ENCODE measurements around the gene HMGCS1. TPM values are rescaled to one million over a fixed set of nuclear protein-coding genes. Genes with fewer than 3 reads are reported as not detected.

HMGCS1 gene
- polyA plus RNA-seq, 3 donors = 6.0 to 10.9 (median 7.8) TPM

GRCh38 chr5:43353668-43354067, 40.5 kb upstream of the HMGCS1 start:
- Histone ChIP-seq H4K20me1 (ENCODE audit: insufficient read depth, low read length) (no peaks in the 10 kb centered on the region), H3K9me3 (replicated peaks in 1 of 2; ENCODE audit: control insufficient read depth in 1 of 2, insufficient read depth in 1 of 2, low read length in 2 of 2) (no peaks in the 10 kb centered on the region), H3K4me1 (ENCODE audit: control insufficient read depth in 1 of 2, insufficient read depth in 2 of 2, low read length in 2 of 2) (no peaks in the 10 kb centered on the region), H3K27ac (ENCODE audit: low read depth in 1 of 2, low read length in 2 of 2) (no peak overlapping the region), H3K9ac (ENCODE audit: insufficient read depth, low read length, poor library complexity, severe bottlenecking) (no peak overlapping the region), H3K4me2 (replicated peaks; ENCODE audit: extremely low read depth, low read length, poor library complexity, severe bottlenecking) (no peak overlapping the region), H3K36me3 (replicated peaks in 1 of 2; ENCODE audit: control insufficient read depth in 1 of 2, insufficient read depth in 2 of 2, low read length in 2 of 2) (no peaks in the 10 kb centered on the region), H3K4me3 (replicated peaks in 1 of 3; ENCODE audit: low read depth in 2 of 3, low read length in 3 of 3) (no peak overlapping the region), H3K79me2 (ENCODE audit: insufficient read depth, low read length) (no peaks in the 10 kb centered on the region), H2AFZ (ENCODE audit: insufficient read depth, low read depth, low read length, poor library complexity, severe bottlenecking) (no peak overlapping the region), H3K27me3 (ENCODE audit: control insufficient read depth in 2 of 2, insufficient read depth in 2 of 2, low read length in 2 of 2) (no peaks in the 10 kb centered on the region)
- no peak for DNase-seq
- TF ChIP-seq CTCF (IDR thresholded peaks at IDR 0.05) = no peak
- WGBS (ENCODE audit: insufficient coverage) = no CpG with 5 or more reads among the region's 1 CpG
- Mint-ChIP-seq H3K36me3 (no peaks in the 10 kb centered on the region), H3K4me1 (no peaks in the 10 kb centered on the region), H3K4me3 (no peak overlapping the region), H3K9me3 (peaks cover 0 to 4% (median 2%) of the 10 kb centered on the region in 7 donors), H3K27me3 (ENCODE audit: low read depth in 3 of 3) (peaks cover 0 to 7% (median 2%) of the 10 kb centered on the region in 3 donors), H3K27ac (no peak overlapping the region)
- intact Hi-C loops (cut with micrococcal nuclease) = no loop called here

- Histone ChIP-seq H3K9ac (ENCODE audit: insufficient read depth, low read length, poor library complexity, severe bottlenecking) (no peak overlapping the region), H3K4me2 (replicated peaks; ENCODE audit: extremely low read depth, low read length, poor library complexity, severe bottlenecking) (no peak overlapping the region), H3K27me3 (ENCODE audit: control insufficient read depth in 2 of 2, insufficient read depth in 2 of 2, low read length in 2 of 2) (no peaks in the 10 kb centered on the region), H3K27ac (ENCODE audit: low read depth in 1 of 2, low read length in 2 of 2) (no peak overlapping the region), H3K9me3 (replicated peaks in 1 of 2; ENCODE audit: control insufficient read depth in 1 of 2, insufficient read depth in 1 of 2, low read length in 2 of 2) (no peaks in the 10 kb centered on the region), H4K20me1 (ENCODE audit: insufficient read depth, low read length) (no peaks in the 10 kb centered on the region), H3K36me3 (replicated peaks in 1 of 2; ENCODE audit: control insufficient read depth in 1 of 2, insufficient read depth in 2 of 2, low read length in 2 of 2) (no peaks in the 10 kb centered on the region), H3K79me2 (ENCODE audit: insufficient read depth, low read length) (no peaks in the 10 kb centered on the region), H2AFZ (ENCODE audit: insufficient read depth, low read depth, low read length, poor library complexity, severe bottlenecking) (no peak overlapping the region), H3K4me3 (replicated peaks in 1 of 3; ENCODE audit: low read depth in 2 of 3, low read length in 3 of 3) (no peak overlapping the region), H3K4me1 (ENCODE audit: control insufficient read depth in 1 of 2, insufficient read depth in 2 of 2, low read length in 2 of 2) (no peaks in the 10 kb centered on the region)
- intact Hi-C loops (cut with micrococcal nuclease) = no loop called here
- DNase-seq = no peak
- Mint-ChIP-seq H3K36me3 (no peaks in the 10 kb centered on the region), H3K27me3 (ENCODE audit: low read depth in 3 of 3) (peaks cover 0 to 7% (median 2%) of the 10 kb centered on the region in 3 donors), H3K4me1 (no peaks in the 10 kb centered on the region), H3K9me3 (peaks cover 0 to 4% (median 2%) of the 10 kb centered on the region in 7 donors), H3K4me3 (no peak overlapping the region), H3K27ac (no peak overlapping the region)
- TF ChIP-seq CTCF (IDR thresholded peaks at IDR 0.05) = no peak
- no CpG with 5 or more reads among the region's 2 CpGs for WGBS (ENCODE audit: insufficient coverage)
These were observed 39.7 kb upstream of the HMGCS1 start for GRCh38 chr5:43352915-43353314.

All from CD14-positive monocyte (primary cell).